IMR-90 (cell line): ENCODE results near the gene MRPS7. TPM values are rescaled to one million over a fixed set of nuclear protein-coding genes. Genes with fewer than 3 reads are reported as not detected.

Experiments
- ATAC-seq: fragments of 200-7000 bp; cut with Tn5 transposase; 2 replicates; pipeline ENCODE4 v1.9.1; 2020; ENCODE audit warnings: low read depth, mild to moderate bottlenecking, moderate library complexity
- BruUV-seq: library from RNA; stranded (reverse); fragments of 400-500 nt; replicated peaks from 2 replicates; lab custom pipeline; 2021; lab: Mats Ljungman, UMichigan
- CTCF ChIA-PET: fragments of 300-600 bp; formaldehyde crosslinking; extraction: SDS; loops from one replicate; lab custom pipeline; 2021; ENCODE audit warnings: antibody characterized with exemption; lab: Yijun Ruan, JAX
- POLR2A ChIA-PET: fragments of 300-600 bp; sonication (Branson Sonifier 250); formaldehyde crosslinking; loops from one replicate; lab custom pipeline; 2022; ENCODE audit warnings: antibody characterized with exemption; ENCODE audit not compliant: unreplicated experiment; lab: Charles Lee
- DNase-seq: peaks from one replicate; pipeline ENCODE4 v3.0.0; 2013
- H2AFZ ChIP-seq: replicated peaks from 2 replicates; pipeline ENCODE3; 2013; ENCODE audit warnings: low read length, mild to moderate bottlenecking; ENCODE audit not compliant: poor library complexity
- H2AK5ac ChIP-seq: 2 replicates; pipeline ENCODE4 v1.6.1; 2013; ENCODE audit warnings: low read depth, low read length, inconsistent platforms
- H2AK9ac ChIP-seq: replicated peaks from 2 replicates; pipeline ENCODE3; 2013; ENCODE audit warnings: mild to moderate bottlenecking, low read depth, low read length, moderate library complexity; ENCODE audit not compliant: poor library complexity
- H2BK120ac ChIP-seq: 2 replicates; pipeline ENCODE4 v1.6.1; 2013; ENCODE audit warnings: low read depth, low read length, inconsistent platforms
- H2BK15ac ChIP-seq: 3 replicates; pipeline ENCODE4 v1.6.1; 2013; ENCODE audit warnings: low read depth, low read length, inconsistent platforms
- H2BK20ac ChIP-seq: 2 replicates; pipeline ENCODE4 v1.6.1; 2013; ENCODE audit warnings: low read depth, mild to moderate bottlenecking, inconsistent platforms, low read length, moderate library complexity
- H2BK5ac ChIP-seq: 2 replicates; pipeline ENCODE4 v1.6.1; 2013; ENCODE audit warnings: mild to moderate bottlenecking, low read depth, low read length, inconsistent platforms; ENCODE audit not compliant: poor library complexity, severe bottlenecking
- H3K14ac ChIP-seq: replicated peaks from 2 replicates; pipeline ENCODE4 v1.6.1; 2013; ENCODE audit warnings: low read depth, low read length, inconsistent platforms
- H3K18ac ChIP-seq: 2 replicates; pipeline ENCODE4 v1.6.1; 2013; ENCODE audit warnings: low read depth, low read length, control low read depth
- H3K23ac ChIP-seq: 2 replicates; pipeline ENCODE4 v1.6.1; 2013; ENCODE audit warnings: low read depth, low read length, inconsistent platforms
- H3K27ac ChIP-seq: 2 replicates; pipeline ENCODE4 v1.5.1; 2013; ENCODE audit warnings: mild to moderate bottlenecking, control low read depth, low read length; ENCODE audit not compliant: insufficient read depth
- H3K27me3 ChIP-seq: 2 replicates; pipeline ENCODE4 v1.6.1; 2013; ENCODE audit warnings: low read length; ENCODE audit not compliant: control insufficient read depth, insufficient read depth
- H3K36me3 ChIP-seq: 2 replicates; pipeline ENCODE4 v1.6.1; 2013; ENCODE audit warnings: low read length, mixed read lengths; ENCODE audit not compliant: control insufficient read depth, insufficient read depth
- H3K4ac ChIP-seq: 2 replicates; pipeline ENCODE4 v1.6.1; 2013; ENCODE audit warnings: low read depth, low read length, inconsistent platforms
- H3K4me1 ChIP-seq: 2 replicates; pipeline ENCODE4 v1.6.1; 2013; ENCODE audit warnings: low read length, mixed read lengths; ENCODE audit not compliant: control insufficient read depth, insufficient read depth
- H3K4me2 ChIP-seq: 2 replicates; pipeline ENCODE4 v1.6.1; 2013; ENCODE audit warnings: low read depth, mild to moderate bottlenecking, control low read depth, low read length, moderate library complexity
- H3K4me3 ChIP-seq: 2 replicates; pipeline ENCODE4 v1.5.1; 2013; ENCODE audit warnings: low read depth, mild to moderate bottlenecking, control low read depth, low read length, moderate library complexity; ENCODE audit not compliant: insufficient read depth
- H3K56ac ChIP-seq: 2 replicates; pipeline ENCODE4 v1.6.1; 2013; ENCODE audit warnings: low read length, inconsistent platforms; ENCODE audit not compliant: insufficient read depth; ENCODE audit errors: extremely low read depth
- H3K79me1 ChIP-seq, 2 experiments: 2 replicates each; pipeline ENCODE4 v1.6.1; 2013; ENCODE audit warnings: low read length in 2 of 2, inconsistent platforms in 1 of 2, low read depth in 1 of 2
- H3K9ac ChIP-seq: 2 replicates; pipeline ENCODE4 v1.6.1; 2013; ENCODE audit warnings: low read depth, low read length, control low read depth
- H3K9me1 ChIP-seq: 2 replicates; pipeline ENCODE4 v1.6.1; 2013; ENCODE audit warnings: low read length, inconsistent platforms; ENCODE audit not compliant: insufficient read depth
- H3K9me3 ChIP-seq: 2 replicates; pipeline ENCODE4 v1.6.1; 2013; ENCODE audit warnings: low read length; ENCODE audit not compliant: control insufficient read depth, insufficient read depth
- H4K20me1 ChIP-seq: 2 replicates; pipeline ENCODE4 v1.6.1; 2013; ENCODE audit warnings: low read length, inconsistent platforms; ENCODE audit not compliant: insufficient read depth
- H4K5ac ChIP-seq: 2 replicates; pipeline ENCODE4 v1.6.1; 2013; ENCODE audit warnings: mild to moderate bottlenecking, low read depth, low read length, control low read depth
- H4K8ac ChIP-seq, 2 experiments: 2 replicates each; pipeline ENCODE4 v1.6.1; 2013; ENCODE audit warnings: low read depth in 2 of 2, low read length in 2 of 2, control low read depth in 1 of 2, inconsistent platforms in 1 of 2
- H4K91ac ChIP-seq: 2 replicates; pipeline ENCODE4 v1.6.1; 2013; ENCODE audit warnings: low read depth, low read length, inconsistent platforms; ENCODE audit not compliant: insufficient read depth
- CEBPB ChIP-seq: IDR thresholded peaks from 2 replicates; pipeline ENCODE4 v1.6.1; 2012; ENCODE audit warnings: low read depth, low read length, improper control_type of control experiment
- CHD1 ChIP-seq: IDR thresholded peaks from 2 replicates; pipeline ENCODE4 v1.6.1; 2012; ENCODE audit warnings: low read depth, low read length, improper control_type of control experiment
- CTCF ChIP-seq: conservative IDR thresholded peaks from 2 replicates; pipeline ENCODE4 v1.5.1; 2012; ENCODE audit warnings: mild to moderate bottlenecking, low read depth, low read length, improper control_type of control experiment
- ELK1 ChIP-seq: fragments of 150-350 bp; IDR thresholded peaks from 2 replicates; pipeline ENCODE4 v1.6.1; 2016; ENCODE audit warnings: low read depth, mild to moderate bottlenecking, low read length, moderate library complexity, borderline replicate concordance
- FOS ChIP-seq: fragments of 150-350 bp; IDR thresholded peaks from 2 replicates; pipeline ENCODE4 v1.6.1; 2016; ENCODE audit warnings: low read depth, low read length
- MXI1 ChIP-seq: IDR thresholded peaks from 2 replicates; pipeline ENCODE4 v1.6.1; 2012; ENCODE audit warnings: low read depth, mild to moderate bottlenecking, low read length, moderate library complexity, borderline replicate concordance
- NFE2L2 ChIP-seq: fragments of 150-350 bp; IDR thresholded peaks from 2 replicates; pipeline ENCODE4 v1.6.1; 2016; ENCODE audit warnings: low read depth, mild to moderate bottlenecking, low read length
- RAD21 ChIP-seq: IDR thresholded peaks from 2 replicates; pipeline ENCODE4 v1.6.1; 2012; ENCODE audit warnings: low read length, improper control_type of control experiment
- RCOR1 ChIP-seq: IDR thresholded peaks from 2 replicates; pipeline ENCODE4 v1.6.1; 2012; ENCODE audit warnings: mild to moderate bottlenecking, low read length, improper control_type of control experiment; ENCODE audit not compliant: insufficient replicate concordance
- RFX5 ChIP-seq: IDR thresholded peaks from 2 replicates; pipeline ENCODE4 v1.8.0; 2012; ENCODE audit warnings: low read depth, mild to moderate bottlenecking, low read length, moderate library complexity
- WGBS, 2 experiments: methylation state at CpG; one replicate each; pipeline versions ENCODE4 v1.1.5 to v1.1.7; 2013; ENCODE audit warnings: missing lambda C conversion rate in 2 of 2; ENCODE audit not compliant: insufficient read length in 1 of 2; ENCODE audit errors: extremely low coverage in 2 of 2; 5-methylcytosine and 5-hydroxymethylcytosine counted together
- dilution Hi-C: fragments of 300-500 bp; cut with HindIII; formaldehyde crosslinking; loops from one replicate; pipeline ENCODE4 v1.14.3; 2018; ENCODE audit warnings: low sequenced_read_pairs; ENCODE audit not compliant: unreplicated experiment
- in situ Hi-C: fragments of 300-500 bp; cut with MboI; formaldehyde crosslinking; loops from 3 replicates; pipeline ENCODE4 v1.14.3; 2019; ENCODE audit warnings: low sequenced_read_pairs, inconsistent platforms, mixed read lengths
- intact Hi-C: fragments of 100-400 bp; cut with micrococcal nuclease; formaldehyde crosslinking; loops from 2 replicates; pipeline ENCODE4 v1.10.0; 2022
- polyA plus RNA-seq, 3 experiments: library from polyadenylated mRNA; depleted of rRNA; stranded (reverse); fragments of >200 nt; gene quantifications; 2 replicates each; pipeline ENCODE4 v1.2.3, GENCODE V29; 2012; ENCODE audit warnings: low replicate concordance in 1 of 3
- total RNA-seq: library from RNA; depleted of rRNA; stranded (reverse); fragments of >200 nt; gene quantifications from 2 replicates; pipeline ENCODE4 v1.2.3, GENCODE V29; 2012

Gene MRPS7
- total and polyA plus RNA-seq, 2 of the 4 experiments (the other 2 are of a cell fraction), result 55.9 to 60.5 TPM

GRCh38 chr17:75308732-75309629, 47.3 kb downstream of the MRPS7 start:
- no TSS peak for BruUV-seq
- 90% methylated on average over 2 of the region's 20 CpGs; no CpG with 5 or more reads in 1 of the 2 experiments for WGBS, 2 experiments

More at GRCh38 chr17:75308732-75309629, 47.3 kb downstream of the MRPS7 start:
- CTCF ChIA-PET, result no interaction called here
- H3K4me3 ChIP-seq, result no peak overlapping the region
- dilution Hi-C loops, result no loop called here
- ATAC-seq, result no peak
- H4K20me1 ChIP-seq, result no peaks in the 10 kb centered on the region
- intact Hi-C loops, result no loop called here
- H4K8ac ChIP-seq, result no peak overlapping the region
- H3K18ac ChIP-seq, result no peak overlapping the region
- in situ Hi-C loops, result no loop called here
- no peak overlapping the region for H2BK15ac ChIP-seq
- H3K4me2 ChIP-seq, result no peak overlapping the region
- POLR2A ChIA-PET, result no interaction called here
- no peak overlapping the region for H3K56ac ChIP-seq
- no peak overlapping the region for H2BK120ac ChIP-seq
- no peaks in the 10 kb centered on the region for H3K4me1 ChIP-seq
- H3K9me1 ChIP-seq, result peaks cover 4% of the 10 kb centered on the region; the same call in 1 of the 2 replicates
- H4K91ac ChIP-seq, result no peak overlapping the region
- no peaks in the 10 kb centered on the region for H3K27me3 ChIP-seq
- TF ChIP-seq CTCF (no peak), MXI1 (no peak), CHD1 (no peak), FOS (no peak), RAD21 (no peak), ELK1 (no peak), RFX5 (no peak), NFE2L2 (no peak), CEBPB (no peak), RCOR1 (no peak)
- no peak overlapping the region for H3K9ac ChIP-seq
- H2AK5ac ChIP-seq, result no peak overlapping the region
- no peak for DNase-seq
- no peak overlapping the region for H2BK5ac ChIP-seq
- no peaks in the 10 kb centered on the region for H3K36me3 ChIP-seq
- H4K5ac ChIP-seq, result no peak overlapping the region
- H3K9me3 ChIP-seq, result no peaks in the 10 kb centered on the region
- H3K23ac ChIP-seq, result no peak overlapping the region
- no peak overlapping the region for H3K4ac ChIP-seq
- peak overlapping the region; percentile 76 for H2AK9ac ChIP-seq
- no peak overlapping the region for H3K27ac ChIP-seq
- no peak overlapping the region for H3K14ac ChIP-seq
- no peak overlapping the region for H2BK20ac ChIP-seq
- no peak overlapping the region for H2AFZ ChIP-seq
- H3K79me1 ChIP-seq, result no peaks in the 10 kb centered on the region
